Iris pigment epithelial cell (primary cell): Measurements from ENCODE around the gene EIF4E1B.

ENCODE experiments used
- DNase-seq: peaks from one replicate; pipeline ENCODE4 v3.0.0-alpha.2; 2011; ENCODE audit warnings: low read depth

Gene EIF4E1B

DNA sequence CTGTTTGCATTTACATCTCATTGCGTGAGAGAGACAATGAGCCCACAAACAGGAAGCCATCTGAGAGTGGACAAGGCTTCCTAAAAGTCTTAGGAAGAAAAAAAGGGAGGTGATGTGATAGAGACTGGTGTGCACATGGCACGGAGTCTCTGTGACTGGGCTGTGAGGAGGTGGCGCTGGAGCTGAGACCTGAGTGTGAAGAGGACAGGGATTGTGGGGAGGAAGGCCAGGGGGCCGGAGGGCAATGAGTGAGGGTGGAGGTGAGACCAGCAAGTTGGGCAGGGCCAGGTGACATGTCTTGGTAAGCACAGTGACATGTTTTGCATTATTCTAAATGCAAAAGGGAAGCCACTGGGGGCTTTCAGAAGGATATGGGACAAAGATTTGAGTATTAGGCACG, 61.9 kb downstream of the EIF4E1B start:
- no peak for DNase-seq

DNA sequence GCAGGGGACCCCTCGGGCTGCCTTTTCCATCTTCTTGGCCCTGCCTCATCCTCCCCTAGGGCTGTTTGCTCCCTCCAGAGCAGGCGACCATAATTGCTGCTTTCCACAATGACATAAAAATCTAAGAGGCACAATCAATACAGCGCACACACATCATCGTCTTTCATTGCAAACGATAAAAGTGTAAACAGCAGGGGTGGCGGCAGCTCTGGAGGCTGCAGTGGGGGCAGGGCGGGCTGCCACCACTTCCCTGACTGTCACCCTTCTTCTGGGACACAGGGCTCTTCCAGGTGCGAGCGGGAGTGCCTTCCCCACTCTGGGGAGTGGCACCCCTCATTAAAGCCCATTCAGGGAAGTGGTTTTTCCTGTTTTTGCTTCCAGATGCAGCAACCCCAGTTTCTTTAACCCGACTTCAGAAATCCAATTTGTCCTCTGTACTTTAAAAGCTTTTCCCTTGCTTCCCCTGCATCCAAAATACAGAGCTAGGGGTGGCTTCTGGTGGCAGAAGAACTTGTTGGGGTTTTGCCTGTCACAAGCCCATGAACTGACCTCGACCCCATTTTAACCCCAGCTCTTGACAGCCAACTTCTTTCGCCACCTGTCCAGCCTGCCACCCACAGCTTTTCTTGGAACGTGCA, 62.5 kb downstream of the EIF4E1B start:
- no peak for DNase-seq

DNA sequence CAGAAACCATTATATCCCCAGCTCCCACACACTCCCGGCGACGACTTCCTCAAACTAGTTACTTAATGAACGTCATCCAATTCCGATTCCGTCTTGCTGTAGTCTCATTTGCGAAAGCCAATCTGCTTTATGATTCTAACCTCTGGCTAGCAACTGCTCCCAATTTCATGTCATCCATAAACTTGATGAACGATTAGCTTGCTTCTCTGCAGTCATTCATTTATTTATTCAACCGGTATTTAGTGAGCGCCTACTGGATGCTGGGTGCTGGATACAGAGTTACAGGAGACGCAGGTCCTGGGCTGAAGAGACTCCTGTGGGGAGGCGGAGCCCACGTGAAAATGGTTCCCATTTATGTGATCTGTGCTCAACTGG, 63.0 kb downstream of the EIF4E1B start:
- DNase-seq: no peak

DNA sequence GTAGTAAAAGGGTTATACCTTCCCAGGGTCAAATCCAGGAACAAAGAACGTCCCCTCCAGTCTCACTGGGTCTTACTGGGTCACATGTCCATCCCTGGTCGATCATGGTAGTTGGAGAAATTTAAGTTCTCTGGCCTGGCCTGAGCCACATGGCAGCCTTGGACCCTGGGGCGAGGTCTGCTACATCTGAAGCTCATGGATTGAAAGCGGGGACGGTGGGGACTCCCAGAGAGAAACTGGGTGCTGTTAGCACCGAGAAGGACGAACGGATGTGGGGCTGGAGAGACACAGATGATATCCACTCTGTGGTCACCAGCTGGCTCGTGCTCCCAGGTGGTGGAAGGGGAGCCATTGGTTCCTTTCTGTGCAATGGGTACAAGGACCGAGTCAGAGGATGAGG, 63.7 kb downstream of the EIF4E1B start:
- DNase-seq: no peak

DNA sequence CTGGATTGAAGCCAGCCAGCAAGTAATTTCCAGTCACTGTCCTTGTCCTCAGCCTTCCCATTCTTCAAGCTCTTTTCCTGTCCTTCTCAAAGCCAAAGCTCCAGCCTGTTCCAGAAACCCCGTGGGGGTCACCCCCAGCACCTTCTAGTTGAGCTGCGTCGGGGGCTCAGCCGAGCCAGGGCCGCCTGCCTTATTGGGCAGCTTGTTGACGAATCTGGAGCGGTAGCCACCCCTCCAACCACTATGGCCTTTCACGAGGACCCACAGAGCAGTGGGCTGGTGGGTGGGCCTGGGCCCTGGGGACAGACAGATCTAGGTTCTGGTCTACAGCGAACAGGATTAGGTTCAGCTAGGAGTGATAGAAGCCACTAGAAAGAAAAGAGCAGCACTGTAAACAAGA, 64.2 kb downstream of the EIF4E1B start:
- DNase-seq: no peak

DNA sequence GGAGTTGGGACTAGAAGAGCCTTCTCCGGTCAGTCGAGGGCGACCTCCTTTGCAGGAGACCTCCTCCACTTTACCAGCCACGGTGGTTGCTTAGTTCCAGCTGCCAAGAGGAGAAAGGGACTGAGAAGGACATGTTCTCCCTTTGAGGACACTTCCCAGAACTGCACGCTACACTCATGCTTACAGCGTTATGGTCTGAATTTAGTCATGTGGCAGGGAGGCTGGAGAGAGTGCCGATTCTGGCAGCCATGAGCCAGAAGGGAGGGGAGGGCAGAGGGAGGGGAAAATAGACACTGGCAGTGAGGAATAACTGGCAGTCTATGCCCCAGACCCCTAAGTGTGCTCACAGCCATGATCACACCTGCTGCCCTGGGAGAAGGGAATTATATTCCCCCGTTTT, 64.6 kb downstream of the EIF4E1B start:
- no peak for DNase-seq
